ENCODE data around the gene DZANK1.
"Not testable (repeated sequence)": the region's sequence is repeated elsewhere in the genome, so short reads cannot be mapped to it uniquely, and the experiment has no call there.

Gene DZANK1

GRCh38 chr20:18466894-18467730 is at the start of gene DZANK1, which contains the start of gene POLR3F:
Gene DZANK1 (minus strand): TSS chr20:18467030. CDS start chr20:18465358, 1,672 bp downstream.
Gene POLR3F (plus strand): TSS chr20:18467390. CDS start chr20:18467507, 117 bp downstream.
- DNase-seq (ENCODE audit: low read depth in 2 of 3, low spot score in 1 of 3), result peak; percentile 86 to 92 (median 88)

DNA sequence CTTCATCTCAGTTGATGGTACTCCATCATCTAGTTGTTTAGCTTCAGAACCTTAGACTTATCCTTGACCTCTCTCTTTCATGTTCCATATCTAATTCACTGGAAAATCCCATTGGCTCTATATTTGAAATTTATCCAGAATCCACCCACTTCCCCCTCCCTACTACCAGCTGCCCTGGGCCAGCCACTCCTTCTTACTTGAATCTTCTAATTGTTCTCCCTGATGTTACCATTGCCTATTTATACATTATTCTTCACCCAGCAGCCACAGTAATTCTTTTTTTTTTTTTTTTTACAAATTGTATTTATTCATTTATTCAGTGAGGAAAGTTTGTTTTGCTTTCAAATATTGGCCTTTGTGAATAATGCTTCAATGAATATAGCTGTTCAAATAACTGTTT is 49.1 kb upstream of the DZANK1 start:
- no peak for DNase-seq (ENCODE audit: low read depth in 2 of 3, low spot score in 1 of 3)

DNA sequence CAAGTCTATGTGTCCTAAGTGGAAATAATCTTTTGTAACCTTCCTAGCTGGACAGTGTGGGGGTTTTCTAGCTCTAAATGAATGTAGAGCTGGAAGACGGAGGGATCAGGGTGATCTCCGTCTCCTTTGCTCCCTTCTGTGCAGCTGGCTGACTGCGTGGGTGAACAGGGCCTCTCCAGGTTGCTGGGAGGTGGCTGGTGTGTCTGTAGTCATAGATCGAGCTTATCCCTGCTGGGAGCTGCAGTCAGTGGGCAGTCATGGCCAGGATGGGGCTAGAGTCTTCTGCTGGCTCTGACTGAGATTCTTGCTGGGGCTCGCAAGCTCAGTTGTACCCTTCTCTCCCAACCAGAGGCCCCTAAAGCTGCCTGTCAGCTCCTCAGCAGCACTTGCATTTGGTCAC is 47.3 kb upstream of the DZANK1 start:
- no peak for DNase-seq (ENCODE audit: low read depth in 2 of 3, low spot score in 1 of 3)

DNA sequence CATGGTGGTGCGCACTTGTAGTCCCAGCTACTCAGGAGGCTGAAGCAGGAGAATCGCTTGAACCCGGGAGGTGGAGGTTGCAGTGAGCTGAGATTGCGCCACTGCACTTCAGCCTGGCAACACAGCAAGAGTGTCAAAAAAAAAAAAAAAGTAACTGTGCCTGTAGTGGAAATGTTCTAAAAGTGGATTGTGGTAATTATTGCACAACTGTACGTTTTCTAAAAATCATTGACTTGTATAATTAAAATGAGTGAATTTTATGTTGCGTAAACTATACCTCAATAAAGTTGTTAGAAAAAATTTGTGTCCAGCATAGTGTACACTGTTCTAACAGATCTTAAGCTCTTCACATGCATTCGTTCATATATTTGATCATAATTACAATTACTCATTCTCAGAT is 46.4 kb upstream of the DZANK1 start:
- DNase-seq (ENCODE audit: low read depth in 2 of 3, low spot score in 1 of 3), result no peak

DNA sequence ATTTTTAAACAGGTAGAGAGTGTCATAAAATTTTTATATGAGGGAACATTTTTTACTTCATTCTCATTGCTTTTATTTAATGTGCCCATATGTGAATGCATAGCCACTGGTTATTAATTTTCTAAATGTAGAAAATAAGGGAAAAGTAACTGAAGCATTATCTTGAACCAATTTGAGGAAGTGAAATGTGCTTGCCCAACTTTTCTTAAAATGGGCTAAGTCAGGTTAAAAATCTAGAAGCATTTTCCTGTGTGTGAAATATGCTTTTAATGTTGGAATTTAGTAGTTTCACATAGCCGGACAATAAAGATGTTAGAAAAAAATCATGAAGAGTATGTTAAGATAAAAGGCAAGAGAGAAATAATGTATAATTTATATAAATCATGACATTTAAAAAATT is 44.7 kb upstream of the DZANK1 start:
- no peak for DNase-seq (ENCODE audit: low read depth in 2 of 3, low spot score in 1 of 3)

- peak; percentile 97 to 98 (median 98) for DNase-seq (ENCODE audit: low read depth in 2 of 3, low spot score in 1 of 3)
Measured at GRCh38 chr20:18507218-18508191, 40.7 kb upstream of the DZANK1 start, which contains the start of gene SEC23B. Gene SEC23B (plus strand): TSS chr20:18507940. CDS start chr20:18510836, 2,896 bp downstream.

GRCh38 chr20:18506744-18507143 is 39.9 kb upstream of the DZANK1 start:
- peak in 1 of 3 donors; percentile 20 for DNase-seq (ENCODE audit: low read depth in 2 of 3, low spot score in 1 of 3)

GRCh38 chr20:18504479-18505060 is 37.7 kb upstream of the DZANK1 start:
- DNase-seq (ENCODE audit: low read depth in 2 of 3, low spot score in 1 of 3), result no peak

DNA sequence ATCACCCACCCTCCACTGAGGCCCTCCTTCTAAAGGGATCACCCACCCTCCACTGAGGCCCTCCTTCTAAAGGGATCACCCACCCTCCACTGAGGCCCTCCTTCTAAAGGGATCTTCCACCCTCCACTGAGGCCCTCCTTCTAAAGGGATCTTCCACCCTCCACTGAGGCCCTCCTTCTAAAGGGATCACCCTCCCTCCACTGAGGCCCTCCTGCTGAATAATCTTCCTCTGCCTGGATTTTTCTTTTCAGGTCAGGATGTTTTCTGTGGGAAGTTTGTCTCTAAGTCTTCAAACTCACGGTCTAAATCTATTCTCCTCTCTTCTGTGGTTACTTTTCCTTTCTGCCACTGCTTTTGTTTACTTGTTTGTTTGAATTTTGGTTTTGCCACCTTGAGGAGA is 34.8 kb upstream of the DZANK1 start:
- not testable (repeated sequence) for DNase-seq (ENCODE audit: low read depth in 2 of 3, low spot score in 1 of 3)

DNA sequence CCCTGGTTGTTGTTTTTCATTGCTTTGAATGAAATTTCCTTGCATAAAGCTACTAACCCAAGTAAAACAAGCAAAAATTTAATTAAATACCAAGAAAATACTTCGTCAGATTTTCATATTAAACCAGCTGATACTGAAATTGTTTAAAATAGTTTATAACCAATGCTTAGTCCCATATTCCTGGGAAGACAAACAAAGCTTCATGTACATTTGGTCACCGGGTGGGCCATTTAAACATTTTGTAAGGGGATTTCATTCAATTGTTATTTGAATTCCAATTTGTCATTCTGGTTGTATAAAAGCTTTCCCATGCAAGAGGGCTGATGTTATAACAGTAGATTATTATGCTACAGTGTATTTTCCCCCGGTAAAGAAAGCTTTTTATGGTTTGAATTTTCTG is 30.8 kb upstream of the DZANK1 start:
- DNase-seq (ENCODE audit: low read depth in 2 of 3, low spot score in 1 of 3), result no peak

DNA sequence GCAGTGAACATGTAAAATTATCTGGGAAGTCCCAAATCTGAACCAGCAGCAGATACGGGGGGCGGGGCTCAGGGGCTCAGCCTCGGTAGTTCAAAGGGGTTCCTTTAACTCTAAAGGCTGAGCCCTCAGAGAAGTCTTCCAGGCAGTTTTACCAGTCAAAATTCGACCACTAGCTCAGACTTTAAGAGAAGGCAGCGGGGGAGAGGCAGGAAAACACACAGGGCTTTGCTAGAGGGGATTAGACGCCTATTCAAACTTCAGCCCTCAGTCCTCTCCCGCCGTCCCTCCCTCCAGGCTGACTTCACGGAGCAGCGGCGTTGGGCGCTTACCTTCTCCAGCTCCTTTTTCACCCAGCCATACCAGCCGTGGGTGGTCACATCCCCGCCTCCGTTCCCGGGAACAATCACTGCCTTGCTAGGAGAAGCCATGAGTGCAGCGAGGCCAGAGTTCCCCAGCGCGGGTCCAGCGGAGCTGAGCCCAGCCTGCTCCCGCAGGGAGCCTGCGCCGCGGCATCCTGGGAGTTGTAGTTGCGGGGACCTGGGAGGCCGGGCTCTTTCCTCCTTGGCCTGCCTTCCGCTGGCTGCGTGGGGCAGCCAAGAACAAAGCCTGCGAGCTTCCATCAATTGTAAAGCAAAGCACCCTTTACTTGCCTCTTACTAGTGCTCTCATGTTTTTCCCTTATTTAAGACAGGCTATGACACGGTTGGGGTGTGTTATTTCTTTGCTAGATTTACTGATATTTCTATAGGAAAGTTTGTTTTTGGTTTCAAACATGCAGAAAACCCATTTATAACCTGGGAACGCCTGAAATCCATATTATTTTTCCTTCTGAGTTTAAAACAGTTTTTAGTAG is 30.1 kb upstream of the DZANK1 start, which contains the start of gene RBBP9:
Gene RBBP9, minus strand, starts transcription at position 486 of the 853 bp plus-strand sequence. Its CDS starts 58 bp downstream, at position 428.
- DNase-seq (ENCODE audit: low read depth in 2 of 3, low spot score in 1 of 3), result peak; percentile 58 to 74 (median 67)

- DNase-seq (ENCODE audit: low read depth in 2 of 3, low spot score in 1 of 3), result no peak
Measured at GRCh38 chr20:18496042-18496441, 29.2 kb upstream of the DZANK1 start.

DNA sequence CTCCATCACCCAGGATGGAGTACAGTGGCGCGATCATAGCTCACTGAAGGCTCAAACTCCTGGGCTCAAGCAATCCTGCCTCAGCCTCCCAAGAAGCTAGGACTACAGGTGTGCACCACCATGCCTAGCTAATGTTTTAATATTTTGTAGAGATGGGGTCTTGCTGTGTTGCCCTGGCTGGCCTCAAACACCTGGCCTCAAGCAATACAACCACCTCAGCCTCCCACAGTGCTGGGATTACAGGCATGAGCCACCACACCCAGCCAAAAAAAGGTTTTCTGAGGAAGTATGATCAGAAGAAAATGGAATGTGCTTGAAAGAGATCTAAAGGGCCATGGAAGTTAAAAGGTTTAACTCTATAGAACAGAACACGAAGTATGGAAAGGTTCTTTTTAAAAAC is 21.5 kb upstream of the DZANK1 start:
- no peak for DNase-seq (ENCODE audit: low read depth in 2 of 3, low spot score in 1 of 3)

DNA sequence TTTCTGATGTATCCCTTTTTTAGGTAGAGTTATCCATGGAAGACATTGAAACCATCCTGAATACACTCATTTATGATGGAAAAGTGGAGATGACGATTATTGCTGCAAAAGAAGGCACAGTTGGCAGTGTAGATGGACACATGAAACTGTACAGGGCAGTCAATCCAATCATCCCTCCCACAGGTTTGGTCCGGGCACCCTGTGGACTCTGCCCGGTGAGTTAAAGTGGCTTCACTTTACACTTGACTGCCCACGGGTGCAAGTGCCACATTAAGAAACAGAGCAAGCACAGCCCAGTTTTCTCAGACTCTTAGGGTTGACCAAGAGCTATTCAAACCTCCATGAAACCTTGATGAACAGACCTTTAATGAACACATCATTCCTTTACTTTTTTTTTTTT is 14.8 kb upstream of the DZANK1 start:
- no peak for DNase-seq (ENCODE audit: low read depth in 2 of 3, low spot score in 1 of 3)

GRCh38 chr20:18477821-18478220 is 11.0 kb upstream of the DZANK1 start:
- no peak for DNase-seq (ENCODE audit: low read depth in 2 of 3, low spot score in 1 of 3)

DNA sequence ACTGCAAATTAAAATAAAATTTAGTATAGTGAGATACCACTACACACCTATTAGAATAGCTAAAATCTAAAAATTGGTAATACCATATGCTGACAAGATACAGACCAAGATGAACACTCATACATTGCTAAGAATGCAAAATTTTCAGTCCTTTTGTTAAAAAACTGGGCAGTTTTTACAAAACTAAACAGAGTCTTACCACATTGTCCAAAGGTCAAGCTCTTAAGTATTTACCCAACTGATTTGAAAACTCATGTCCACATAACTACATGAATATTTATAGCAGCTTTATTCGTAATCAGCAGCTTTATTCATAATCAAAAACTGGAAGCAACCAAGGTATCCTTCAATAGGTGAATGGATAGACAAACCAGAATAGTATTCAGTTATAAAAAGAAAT is 10.4 kb upstream of the DZANK1 start:
- no peak for DNase-seq (ENCODE audit: low read depth in 2 of 3, low spot score in 1 of 3)

DNA sequence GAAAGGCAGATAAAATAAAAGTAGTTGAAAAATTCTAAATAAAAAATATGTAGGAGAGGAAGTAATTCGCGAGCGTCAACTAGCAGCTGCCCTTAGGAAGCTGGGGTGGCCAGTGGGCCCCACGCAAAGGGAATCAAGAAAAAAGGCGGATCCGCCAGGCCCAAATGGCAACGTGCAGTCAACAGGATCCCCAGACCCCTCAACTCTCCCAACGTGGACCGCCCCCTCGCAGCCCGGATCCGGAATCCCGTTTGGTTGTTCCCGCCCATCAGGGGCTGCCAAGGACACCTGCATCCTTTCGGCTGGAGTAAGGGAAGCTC is 296 bp downstream of the DZANK1 start:
- no peak for DNase-seq (ENCODE audit: low read depth in 2 of 3, low spot score in 1 of 3)

DNA sequence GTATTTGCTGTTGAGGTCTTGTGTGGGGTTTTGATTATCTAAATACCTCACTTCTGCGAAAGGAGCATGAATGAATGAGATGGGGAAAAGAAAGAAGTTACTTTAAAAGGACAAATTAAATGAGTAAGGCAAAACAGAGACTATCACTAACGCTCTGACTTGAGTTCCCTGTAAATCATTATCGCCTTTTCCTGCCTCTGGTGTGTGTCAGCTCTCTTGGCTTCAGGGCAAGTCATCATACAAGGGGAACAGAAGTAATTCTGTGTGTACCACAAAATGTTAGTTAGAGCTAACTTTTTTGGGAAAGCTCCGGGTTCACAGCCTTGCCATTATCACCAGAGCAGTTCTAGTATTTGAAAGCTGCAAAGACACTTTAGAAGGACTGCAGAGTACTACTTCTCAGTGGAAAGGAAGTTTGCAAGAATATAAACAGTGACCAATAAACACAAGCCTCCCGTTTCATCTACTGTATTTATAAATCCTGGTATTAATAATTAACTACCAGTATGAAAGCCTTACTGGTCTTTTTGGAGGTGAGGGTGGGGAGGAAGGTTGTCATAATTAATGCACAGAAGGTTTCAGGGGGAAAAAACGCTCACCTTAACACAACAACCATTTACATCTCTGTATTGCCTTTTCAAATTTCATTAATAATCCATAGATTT is 1.2 kb downstream of the DZANK1 start:
- no peak for DNase-seq (ENCODE audit: low read depth in 2 of 3, low spot score in 1 of 3)

DNA sequence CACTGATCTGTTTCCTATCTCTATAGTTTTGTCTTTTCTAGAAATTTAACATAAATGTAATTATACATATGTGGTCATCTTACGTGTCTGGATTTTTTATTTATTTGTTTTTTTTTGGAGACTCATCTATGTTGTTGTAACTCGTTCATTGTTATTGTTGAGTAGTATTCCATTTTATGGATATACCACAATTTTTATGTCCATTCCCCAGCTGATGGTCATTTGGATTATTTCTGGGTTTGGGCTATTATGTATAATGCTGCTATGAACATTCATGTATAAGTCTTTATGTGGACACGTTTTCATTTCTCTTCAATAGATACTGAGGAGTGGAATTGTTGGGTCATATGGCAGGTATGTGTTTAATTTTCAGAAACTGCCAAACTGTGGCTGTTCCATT is 10.2 kb downstream of the DZANK1 start:
- DNase-seq (ENCODE audit: low read depth in 2 of 3, low spot score in 1 of 3), result no peak

DNA sequence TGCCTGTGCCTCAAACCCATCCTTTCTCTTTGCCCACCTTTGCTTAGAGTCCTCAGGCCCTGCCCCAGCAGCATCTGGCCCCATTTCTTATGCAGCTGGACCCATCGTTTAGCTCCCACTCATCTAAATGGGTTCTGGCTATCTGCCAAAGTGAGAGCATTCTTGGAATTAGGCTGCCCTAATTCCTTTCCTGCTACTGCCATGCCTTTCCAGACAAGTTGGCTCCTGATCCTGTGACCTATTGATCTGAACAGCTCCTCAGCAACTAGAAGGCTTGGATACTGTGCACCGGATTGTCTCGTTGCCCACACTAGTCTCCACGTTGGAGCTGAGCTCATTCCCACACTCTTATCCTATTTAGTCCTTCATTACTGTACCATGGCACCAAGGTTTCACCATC is 22.9 kb downstream of the DZANK1 start:
- no peak for DNase-seq (ENCODE audit: low read depth in 2 of 3, low spot score in 1 of 3)

Measured in stimulated activated CD4-positive, alpha-beta T cell treated with anti-CD3 and anti-CD28 coated beads, Interleukin-12 subunit alpha, Interleukin-12 subunit beta, amount 100 ng/mL, for 48 hours (primary cell).